GM13977 (cell line): Measurements from ENCODE around the gene SHANK1.

ENCODE experiments used
- DNase-seq: peaks from one replicate; pipeline ENCODE4 v3.0.0; 2012; ENCODE audit warnings: low spot score
- CTCF ChIP-seq: IDR thresholded peaks from 2 replicates; pipeline ENCODE4 v1.5.1; 2012; ENCODE audit warnings: mild to moderate bottlenecking, control low read depth; ENCODE audit not compliant: insufficient read depth; ENCODE audit errors: extremely low read depth, missing control alignments
- in situ Hi-C: fragments of 300-500 bp; cut with MboI; formaldehyde crosslinking; loops from one replicate; pipeline ENCODE4 v1.12.0; 2022; ENCODE audit warnings: low sequenced_read_pairs, low pct_unique_long_range_greater_than_20kb, mixed read lengths, inconsistent platforms; ENCODE audit not compliant: unreplicated experiment

Gene SHANK1

GRCh38 chr19:50679177-50680125 is 40.2 kb downstream of the SHANK1 start:
- in situ Hi-C loops, result no loop called here
- no peak for TF ChIP-seq CTCF
- peak; percentile 98 for DNase-seq

- in situ Hi-C loops, result no loop called here
These were observed 41.3 kb downstream of the SHANK1 start for GRCh38 chr19:50678323-50678722.

DNA sequence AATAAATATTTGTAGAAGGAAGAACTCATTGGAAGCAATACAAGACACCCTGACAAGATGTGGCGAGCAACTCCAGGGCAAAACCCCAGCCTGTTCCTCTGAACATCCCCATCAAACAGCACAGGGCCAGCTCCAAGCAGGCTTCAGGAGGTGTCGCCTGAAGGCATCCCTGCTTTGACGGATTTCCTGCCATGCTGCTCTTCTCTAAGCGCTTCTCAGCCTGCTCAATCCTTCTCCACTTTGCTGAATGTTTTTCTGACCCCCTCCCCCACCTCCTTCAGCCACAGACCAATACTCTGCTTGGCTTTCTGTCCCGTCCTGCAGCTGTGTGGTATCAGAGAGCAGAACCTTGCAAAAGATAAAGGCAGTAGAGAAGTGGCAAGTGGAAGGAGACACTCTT is 42.0 kb downstream of the SHANK1 start:
- in situ Hi-C loops, result no loop called here
- no peak for TF ChIP-seq CTCF
- no peak for DNase-seq

More at GRCh38 chr19:50678323-50678722, 41.3 kb downstream of the SHANK1 start:
- no peak for TF ChIP-seq CTCF
- DNase-seq, result no peak

GRCh38 chr19:50676625-50677197 is 42.9 kb downstream of the SHANK1 start:
- TF ChIP-seq CTCF, result no peak
- DNase-seq, result no peak
- in situ Hi-C loops, result no loop called here

DNA sequence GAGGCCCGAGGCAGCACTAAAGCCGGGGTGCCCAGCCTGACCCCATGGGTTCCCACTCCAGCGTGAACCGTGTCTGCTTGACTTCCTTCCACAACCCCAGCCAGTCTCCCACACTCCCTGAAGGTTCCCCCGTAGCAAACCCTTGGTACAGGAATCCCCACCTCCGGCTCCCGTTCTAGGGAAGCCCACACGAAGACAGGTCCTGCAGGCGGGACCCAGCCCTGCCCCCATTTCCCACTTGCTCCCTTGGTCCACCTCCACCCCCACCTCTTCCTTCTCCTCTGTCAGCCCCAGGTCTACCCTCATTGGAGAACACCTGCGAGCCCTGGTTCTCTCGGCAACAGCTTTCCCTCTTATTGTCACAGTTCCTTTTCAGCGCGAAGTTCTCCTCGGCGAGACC is 46.5 kb downstream of the SHANK1 start:
- in situ Hi-C loops, result no loop called here
- no peak for TF ChIP-seq CTCF
- DNase-seq, result no peak

DNA sequence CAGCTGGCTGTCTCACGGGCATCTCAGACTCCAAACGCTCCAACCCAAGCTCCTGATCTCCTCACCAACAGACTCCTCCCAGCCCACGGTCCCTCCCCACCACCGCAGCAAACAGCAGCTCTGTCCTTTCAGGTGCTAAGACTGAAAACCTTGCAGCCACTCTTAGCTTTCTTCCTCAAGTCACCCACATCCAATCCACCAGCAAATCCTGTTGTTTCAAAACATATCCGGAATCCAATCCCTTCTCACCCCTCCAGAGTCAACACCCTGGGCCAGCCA is 49.6 kb downstream of the SHANK1 start:
- TF ChIP-seq CTCF, result no peak
- in situ Hi-C loops, result no loop called here
- DNase-seq, result no peak
